ENCODE results near the gene LTBR.

LTBR gene

DNA sequence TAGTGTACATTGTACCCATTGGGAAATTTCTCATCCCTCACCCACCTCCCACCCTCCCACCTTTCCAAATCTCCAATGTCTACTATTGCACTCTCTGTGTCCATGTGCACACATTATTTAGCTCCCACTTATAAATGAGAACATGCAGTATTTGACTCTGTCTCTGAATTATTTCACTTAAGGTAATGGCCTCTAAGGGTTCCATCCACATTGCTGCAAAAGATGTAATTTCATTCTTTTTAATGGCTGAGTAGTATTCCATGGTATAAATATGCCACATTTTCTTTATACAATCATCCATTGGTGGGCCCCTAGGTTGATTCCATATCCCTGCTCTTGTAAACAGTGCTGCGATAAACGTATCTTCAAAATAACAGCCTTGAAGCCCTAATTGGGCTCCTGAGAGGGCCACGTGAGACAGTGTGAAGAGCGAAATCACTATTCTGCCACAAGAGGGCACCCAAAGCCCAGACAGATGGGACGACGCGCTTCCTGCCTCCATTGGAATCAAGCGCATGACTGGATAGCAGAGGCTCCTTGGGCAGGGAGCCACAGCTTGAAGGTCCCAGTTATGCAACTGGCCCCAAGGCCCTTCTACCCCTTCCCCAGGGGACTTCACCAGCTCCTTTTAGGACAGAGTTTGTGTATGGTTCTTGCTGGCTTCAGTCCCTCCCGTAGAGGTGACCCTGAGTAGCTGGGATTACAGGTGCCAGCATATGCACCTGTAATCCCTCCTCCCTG is 39.5 kb downstream of the LTBR start (continued):
- TF ChIP-seq, protein P1, sequence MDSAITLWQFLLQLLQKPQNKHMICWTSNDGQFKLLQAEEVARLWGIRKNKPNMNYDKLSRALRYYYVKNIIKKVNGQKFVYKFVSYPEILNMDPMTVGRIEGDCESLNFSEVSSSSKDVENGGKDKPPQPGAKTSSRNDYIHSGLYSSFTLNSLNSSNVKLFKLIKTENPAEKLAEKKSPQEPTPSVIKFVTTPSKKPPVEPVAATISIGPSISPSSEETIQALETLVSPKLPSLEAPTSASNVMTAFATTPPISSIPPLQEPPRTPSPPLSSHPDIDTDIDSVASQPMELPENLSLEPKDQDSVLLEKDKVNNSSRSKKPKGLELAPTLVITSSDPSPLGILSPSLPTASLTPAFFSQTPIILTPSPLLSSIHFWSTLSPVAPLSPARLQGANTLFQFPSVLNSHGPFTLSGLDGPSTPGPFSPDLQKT (IDR thresholded peaks at IDR 0.05; ENCODE audit: borderline replicate concordance, low read depth, low read length) = no peak
- TF ChIP-seq MZF1 (tag by site-specific recombination; IDR thresholded peaks at IDR 0.05; ENCODE audit: borderline replicate concordance) (no peak), SALL2 (tag by site-specific recombination; IDR thresholded peaks at IDR 0.05; ENCODE audit: borderline replicate concordance) (no peak), ZNF768 (tag by site-specific recombination; IDR thresholded peaks at IDR 0.05) (no peak), SETDB1 (IDR thresholded peaks at IDR 0.05; ENCODE audit: insufficient read length, low read length) (peak; percentile 30), ZNF747 (tag by site-specific recombination; IDR thresholded peaks at IDR 0.05) (no peak), ZNF10 (tag by site-specific recombination; IDR thresholded peaks at IDR 0.05) (no peak), SCRT2 (tag by site-specific recombination; IDR thresholded peaks at IDR 0.05) (no peak), BCL11B (tag by site-specific recombination; IDR thresholded peaks at IDR 0.05; ENCODE audit: low read depth) (no peak), ZNF324 (tag by site-specific recombination; IDR thresholded peaks at IDR 0.05) (no peak), ZNF624 (tag by site-specific recombination; IDR thresholded peaks at IDR 0.05) (no peak), ZNF221 (tag by site-specific recombination; IDR thresholded peaks at IDR 0.05; ENCODE audit: borderline replicate concordance) (no peak), ZNF544 (tag by site-specific recombination; IDR thresholded peaks at IDR 0.05) (no peak), GFI1B (tag by site-specific recombination; IDR thresholded peaks at IDR 0.05) (no peak), ZNF169 (tag by site-specific recombination; IDR thresholded peaks at IDR 0.05) (no peak), ZNF629 (tag by site-specific recombination; IDR thresholded peaks at IDR 0.05) (no peak)
- TF ChIP-seq, protein P2, sequence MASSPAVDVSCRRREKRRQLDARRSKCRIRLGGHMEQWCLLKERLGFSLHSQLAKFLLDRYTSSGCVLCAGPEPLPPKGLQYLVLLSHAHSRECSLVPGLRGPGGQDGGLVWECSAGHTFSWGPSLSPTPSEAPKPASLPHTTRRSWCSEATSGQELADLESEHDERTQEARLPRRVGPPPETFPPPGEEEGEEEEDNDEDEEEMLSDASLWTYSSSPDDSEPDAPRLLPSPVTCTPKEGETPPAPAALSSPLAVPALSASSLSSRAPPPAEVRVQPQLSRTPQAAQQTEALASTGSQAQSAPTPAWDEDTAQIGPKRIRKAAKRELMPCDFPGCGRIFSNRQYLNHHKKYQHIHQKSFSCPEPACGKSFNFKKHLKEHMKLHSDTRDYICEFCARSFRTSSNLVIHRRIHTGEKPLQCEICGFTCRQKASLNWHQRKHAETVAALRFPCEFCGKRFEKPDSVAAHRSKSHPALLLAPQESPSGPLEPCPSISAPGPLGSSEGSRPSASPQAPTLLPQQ (tag by site-specific recombination; IDR thresholded peaks at IDR 0.05) = peak; percentile 81
- TF ChIP-seq, protein P3, sequence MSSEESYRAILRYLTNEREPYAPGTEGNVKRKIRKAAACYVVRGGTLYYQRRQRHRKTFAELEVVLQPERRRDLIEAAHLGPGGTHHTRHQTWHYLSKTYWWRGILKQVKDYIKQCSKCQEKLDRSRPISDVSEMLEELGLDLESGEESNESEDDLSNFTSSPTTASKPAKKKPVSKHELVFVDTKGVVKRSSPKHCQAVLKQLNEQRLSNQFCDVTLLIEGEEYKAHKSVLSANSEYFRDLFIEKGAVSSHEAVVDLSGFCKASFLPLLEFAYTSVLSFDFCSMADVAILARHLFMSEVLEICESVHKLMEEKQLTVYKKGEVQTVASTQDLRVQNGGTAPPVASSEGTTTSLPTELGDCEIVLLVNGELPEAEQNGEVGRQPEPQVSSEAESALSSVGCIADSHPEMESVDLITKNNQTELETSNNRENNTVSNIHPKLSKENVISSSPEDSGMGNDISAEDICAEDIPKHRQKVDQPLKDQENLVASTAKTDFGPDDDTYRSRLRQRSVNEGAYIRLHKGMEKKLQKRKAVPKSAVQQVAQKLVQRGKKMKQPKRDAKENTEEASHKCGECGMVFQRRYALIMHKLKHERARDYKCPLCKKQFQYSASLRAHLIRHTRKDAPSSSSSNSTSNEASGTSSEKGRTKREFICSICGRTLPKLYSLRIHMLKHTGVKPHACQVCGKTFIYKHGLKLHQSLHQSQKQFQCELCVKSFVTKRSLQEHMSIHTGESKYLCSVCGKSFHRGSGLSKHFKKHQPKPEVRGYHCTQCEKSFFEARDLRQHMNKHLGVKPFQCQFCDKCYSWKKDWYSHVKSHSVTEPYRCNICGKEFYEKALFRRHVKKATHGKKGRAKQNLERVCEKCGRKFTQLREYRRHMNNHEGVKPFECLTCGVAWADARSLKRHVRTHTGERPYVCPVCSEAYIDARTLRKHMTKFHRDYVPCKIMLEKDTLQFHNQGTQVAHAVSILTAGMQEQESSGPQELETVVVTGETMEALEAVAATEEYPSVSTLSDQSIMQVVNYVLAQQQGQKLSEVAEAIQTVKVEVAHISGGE (tag by site-specific recombination; conservative IDR thresholded peaks at IDR 0.05; ENCODE audit: low read depth) = no peak
- TF ChIP-seq, protein P4, sequence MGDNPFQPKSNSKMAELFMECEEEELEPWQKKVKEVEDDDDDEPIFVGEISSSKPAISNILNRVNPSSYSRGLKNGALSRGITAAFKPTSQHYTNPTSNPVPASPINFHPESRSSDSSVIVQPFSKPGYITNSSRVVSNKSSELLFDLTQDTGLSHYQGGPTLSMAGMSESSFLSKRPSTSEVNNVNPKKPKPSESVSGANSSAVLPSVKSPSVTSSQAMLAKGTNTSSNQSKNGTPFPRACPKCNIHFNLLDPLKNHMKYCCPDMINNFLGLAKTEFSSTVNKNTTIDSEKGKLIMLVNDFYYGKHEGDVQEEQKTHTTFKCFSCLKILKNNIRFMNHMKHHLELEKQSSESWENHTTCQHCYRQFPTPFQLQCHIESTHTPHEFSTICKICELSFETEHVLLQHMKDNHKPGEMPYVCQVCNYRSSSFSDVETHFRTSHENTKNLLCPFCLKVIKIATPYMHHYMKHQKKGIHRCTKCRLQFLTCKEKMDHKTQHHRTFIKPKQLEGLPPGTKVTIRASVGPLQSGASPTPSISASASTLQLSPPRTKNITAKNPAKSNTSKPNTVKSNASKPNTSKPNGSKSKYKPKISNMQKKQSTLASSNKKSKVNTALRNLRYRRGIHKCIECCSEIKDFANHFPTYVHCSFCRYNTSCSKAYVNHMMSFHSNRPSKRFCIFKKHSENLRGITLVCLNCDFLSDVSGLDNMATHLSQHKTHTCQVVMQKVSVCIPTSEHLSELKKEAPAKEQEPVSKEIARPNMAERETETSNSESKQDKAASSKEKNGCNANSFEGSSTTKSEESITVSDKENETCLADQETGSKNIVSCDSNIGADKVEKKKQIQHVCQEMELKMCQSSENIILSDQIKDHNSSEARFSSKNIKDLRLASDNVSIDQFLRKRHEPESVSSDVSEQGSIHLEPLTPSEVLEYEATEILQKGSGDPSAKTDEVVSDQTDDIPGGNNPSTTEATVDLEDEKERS (tag by site-specific recombination; IDR thresholded peaks at IDR 0.05) = no peak
- TF ChIP-seq, protein P5, sequence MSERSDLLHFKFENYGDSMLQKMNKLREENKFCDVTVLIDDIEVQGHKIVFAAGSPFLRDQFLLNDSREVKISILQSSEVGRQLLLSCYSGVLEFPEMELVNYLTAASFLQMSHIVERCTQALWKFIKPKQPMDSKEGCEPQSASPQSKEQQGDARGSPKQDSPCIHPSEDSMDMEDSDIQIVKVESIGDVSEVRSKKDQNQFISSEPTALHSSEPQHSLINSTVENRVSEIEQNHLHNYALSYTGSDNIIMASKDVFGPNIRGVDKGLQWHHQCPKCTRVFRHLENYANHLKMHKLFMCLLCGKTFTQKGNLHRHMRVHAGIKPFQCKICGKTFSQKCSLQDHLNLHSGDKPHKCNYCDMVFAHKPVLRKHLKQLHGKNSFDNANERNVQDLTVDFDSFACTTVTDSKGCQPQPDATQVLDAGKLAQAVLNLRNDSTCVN (tag by site-specific recombination; optimal IDR thresholded peaks at IDR 0.05) = peak; percentile 22
- TF ChIP-seq, protein P6, sequence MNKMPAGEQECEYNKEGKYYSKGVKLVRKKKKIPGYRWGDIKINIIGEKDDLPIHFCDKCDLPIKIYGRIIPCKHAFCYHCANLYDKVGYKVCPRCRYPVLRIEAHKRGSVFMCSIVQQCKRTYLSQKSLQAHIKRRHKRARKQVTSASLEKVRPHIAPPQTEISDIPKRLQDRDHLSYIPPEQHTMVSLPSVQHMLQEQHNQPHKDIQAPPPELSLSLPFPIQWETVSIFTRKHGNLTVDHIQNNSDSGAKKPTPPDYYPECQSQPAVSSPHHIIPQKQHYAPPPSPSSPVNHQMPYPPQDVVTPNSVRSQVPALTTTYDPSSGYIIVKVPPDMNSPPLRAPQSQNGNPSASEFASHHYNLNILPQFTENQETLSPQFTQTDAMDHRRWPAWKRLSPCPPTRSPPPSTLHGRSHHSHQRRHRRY (tag by site-specific recombination; IDR thresholded peaks at IDR 0.05) = no peak
